HG03565 (cell line): ENCODE measurements around the gene CIAO3.
"Not testable (repeated sequence)": the region's sequence is repeated elsewhere in the genome, so short reads cannot be mapped to it uniquely, and the experiment has no call there.

Experiments used
- ATAC-seq: cut with Tn5 transposase; IDR thresholded peaks from one replicate; pipeline ENCODE4 v1.9.1; 2021; ENCODE audit warnings: mild to moderate bottlenecking, moderate library complexity; ENCODE audit not compliant: unreplicated experiment

CIAO3 gene

DNA sequence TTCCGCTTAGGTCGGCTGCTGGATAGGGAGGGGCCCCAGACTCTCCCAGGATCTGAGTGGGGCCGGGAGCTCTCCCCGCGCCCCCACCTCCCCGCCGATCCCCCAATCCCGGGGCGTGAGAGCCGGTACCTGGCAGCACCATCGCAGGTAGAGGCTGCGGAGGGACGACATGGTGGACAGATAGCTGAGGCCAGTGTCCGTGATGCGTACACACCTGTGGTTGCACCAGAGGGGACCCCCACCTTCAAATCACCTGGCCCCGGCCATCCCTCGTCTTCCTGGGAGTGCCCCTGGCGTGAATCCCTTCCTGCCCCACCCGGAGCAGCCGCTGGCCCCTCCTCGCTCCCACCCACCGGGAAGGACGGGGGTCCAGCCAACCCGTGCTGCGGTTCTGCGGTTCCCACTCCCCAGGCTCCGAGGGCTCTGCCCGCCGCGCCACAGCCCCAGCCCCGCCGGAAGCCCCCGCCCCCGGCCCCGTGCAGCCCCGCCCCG, 45.9 kb downstream of the CIAO3 start:
- no peak for ATAC-seq

DNA sequence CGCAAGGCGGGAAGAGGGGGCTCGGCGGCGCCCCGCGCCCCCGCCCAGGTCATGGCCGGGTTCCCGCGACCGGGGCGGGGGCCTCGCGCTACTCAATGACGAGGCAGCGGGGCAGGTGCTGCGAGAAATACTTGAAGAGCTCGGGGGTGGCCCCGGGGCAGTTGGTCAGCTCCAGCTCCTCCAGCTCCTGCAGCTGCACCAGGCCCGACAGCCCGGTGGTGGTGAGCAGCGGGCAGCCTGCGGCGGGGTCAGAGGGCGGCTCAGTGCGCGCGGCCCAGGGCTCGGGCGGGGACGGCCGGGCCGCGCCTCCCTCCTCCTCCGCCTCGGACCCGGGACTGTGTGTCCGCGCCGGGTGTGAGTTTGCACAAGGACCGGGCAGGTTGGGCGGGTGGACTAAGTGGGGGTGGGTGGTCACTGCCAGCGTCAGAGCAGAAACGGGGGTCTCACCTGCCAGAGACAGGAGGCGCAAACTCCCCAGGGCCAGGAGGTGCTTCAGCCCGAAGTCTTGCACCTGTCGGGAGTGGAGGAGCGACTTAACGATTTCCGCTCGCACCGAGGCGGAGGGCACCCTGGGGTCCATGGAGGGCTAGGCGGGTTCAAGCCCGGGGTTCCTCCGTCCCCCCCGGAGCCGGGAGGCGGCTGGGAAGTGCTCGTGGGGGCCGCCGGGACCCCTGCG, 46.5 kb downstream of the CIAO3 start:
- ATAC-seq: no peak

DNA sequence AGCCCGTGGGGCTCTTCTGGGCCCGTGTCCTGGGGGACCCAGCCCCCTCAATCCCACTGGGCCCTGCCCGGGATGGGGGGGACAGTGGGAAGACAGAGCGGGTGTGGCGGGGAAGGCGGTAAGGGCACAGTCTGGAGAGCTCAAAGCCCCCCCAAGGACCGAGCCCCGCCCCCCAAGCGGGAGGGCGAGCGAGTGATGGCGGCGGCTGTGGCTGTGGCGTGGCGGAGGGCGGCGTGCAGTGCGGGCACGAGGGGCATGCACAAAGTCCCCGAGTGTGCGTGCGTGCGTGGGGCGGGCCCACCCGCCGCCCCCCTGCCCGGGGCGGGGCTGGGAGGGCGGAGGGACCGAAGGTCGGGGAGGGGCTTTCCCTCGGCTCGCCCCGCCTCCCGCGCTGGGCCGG, 47.0 kb downstream of the CIAO3 start:
- no peak for ATAC-seq

DNA sequence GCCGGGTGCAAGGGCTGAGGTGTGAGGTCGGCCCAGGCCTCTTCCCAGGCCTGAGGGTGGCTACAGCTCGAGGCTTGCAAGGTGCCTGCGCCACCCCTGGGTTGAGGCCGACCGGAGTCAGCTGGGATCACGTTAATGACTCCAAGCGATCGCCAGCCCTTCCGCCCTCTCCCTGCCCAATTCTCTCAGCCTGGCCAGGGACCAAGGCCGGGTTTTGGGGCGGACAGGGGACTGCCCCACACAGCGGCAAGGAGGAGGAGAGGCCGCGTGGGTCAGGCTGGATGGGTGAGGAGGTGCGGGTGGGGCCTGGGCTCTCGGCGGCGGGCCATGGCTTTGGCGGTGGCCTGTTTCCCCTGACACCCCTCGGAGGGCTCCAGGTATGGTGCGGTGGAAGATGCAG, 47.4 kb downstream of the CIAO3 start:
- ATAC-seq: no peak

DNA sequence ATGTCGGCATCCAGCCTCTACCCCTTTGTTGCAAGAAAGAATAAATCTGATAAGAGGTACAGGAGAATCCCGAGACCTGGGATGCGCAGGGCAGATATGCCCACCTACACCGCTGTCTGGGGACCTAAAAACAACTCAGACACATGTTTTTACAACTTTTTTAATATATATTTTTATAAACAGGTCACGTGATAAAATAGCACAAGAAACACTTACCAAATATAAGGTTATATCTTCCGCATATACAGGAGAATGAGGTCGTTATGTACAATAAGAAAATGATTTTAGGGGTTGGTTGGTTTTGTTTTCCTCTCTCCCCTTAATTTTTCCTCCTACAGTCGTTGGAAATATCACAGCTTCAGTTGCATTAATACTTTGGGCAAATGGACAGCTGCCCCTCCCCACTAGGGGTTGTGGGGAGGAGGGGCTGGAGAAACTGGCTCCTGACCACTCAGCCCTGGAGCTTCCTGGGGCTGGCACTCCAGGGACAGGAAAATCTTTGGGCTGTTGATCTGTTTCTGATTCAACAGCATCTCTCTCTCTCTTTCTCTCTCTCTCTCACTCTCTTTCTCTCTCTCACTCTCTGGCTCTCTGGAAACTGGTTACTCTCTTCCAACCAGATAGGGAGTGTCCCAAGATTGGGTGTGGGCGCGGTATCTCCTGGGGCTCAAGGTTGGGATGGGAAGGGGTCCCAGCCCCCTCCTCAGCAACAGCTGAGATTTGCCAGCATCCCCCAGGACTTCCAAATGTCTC, 48.3 kb downstream of the CIAO3 start:
- no peak for ATAC-seq

DNA sequence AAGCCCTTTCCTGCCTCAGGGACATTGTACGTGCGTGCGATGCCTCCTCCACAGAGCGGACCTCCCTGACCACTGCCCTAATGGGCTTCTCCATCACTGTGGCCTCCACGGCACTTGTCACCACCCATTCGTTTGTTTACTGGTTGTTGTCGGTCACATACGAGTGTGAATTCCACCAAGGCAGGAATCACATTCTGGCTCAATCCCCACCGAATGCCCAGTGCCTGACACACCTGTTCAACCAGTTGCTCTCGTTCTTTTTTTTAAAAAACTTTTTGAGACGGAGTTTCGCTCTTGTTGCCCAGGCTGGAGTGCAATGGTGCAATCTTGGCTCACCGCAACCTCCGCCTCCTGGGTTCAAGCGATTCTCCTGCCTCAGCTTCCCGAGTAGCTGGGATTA, 49.6 kb downstream of the CIAO3 start:
- ATAC-seq: not testable (repeated sequence)

DNA sequence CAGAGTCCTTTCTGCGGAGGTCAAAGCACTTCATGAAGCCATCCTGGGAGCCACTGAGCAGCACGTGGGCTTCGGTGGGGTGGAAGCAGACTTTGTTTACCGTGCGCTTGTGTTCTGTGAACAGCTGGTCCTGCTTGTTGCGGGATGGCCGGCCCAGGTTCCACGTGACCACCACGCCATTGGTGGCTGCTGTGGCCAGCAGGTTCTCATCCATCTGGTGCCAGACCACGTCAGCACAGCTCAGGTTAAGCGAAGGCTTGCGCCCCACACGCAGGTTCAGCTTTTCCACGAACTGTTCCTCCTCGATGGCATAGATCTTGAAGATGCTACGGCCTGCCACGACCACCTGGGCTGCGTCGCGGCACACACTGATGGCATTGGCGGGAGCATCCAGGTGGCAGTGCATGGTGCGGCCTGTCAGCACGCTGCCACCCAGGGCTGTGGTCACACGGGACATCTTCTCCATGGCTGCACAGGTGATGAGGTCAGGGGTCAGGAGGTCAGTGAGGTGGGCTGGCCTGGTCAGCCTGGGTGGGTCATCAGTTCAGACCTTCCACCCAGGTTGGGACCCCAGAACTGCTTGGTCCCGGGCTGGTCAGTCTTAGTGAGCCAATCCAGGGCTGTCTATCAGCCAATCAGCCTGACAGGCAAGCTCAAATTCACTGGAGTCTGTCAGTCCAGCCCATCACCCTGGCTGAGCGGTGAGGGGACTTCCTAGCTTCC, 51.5 kb downstream of the CIAO3 start:
- no peak for ATAC-seq

DNA sequence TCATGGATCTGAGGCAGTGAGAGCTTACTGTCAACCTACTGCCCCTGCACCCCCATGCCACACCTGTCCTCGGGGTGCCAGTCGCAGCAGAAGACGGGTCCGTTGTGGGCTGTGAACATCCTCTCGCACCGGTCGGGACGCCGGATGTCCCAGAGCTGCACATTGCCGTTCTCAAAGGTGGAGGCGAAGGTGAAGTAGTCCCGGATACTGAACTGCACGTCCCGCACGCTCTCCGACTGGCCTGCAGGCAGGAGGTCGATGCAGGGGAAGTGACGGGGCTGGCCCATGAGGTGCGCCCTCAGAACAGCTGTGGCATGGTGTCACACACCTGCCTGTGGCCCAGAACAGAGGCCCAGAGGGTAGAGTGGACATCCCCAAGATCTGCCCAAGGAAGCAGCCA, 53.3 kb downstream of the CIAO3 start:
- ATAC-seq: no peak

DNA sequence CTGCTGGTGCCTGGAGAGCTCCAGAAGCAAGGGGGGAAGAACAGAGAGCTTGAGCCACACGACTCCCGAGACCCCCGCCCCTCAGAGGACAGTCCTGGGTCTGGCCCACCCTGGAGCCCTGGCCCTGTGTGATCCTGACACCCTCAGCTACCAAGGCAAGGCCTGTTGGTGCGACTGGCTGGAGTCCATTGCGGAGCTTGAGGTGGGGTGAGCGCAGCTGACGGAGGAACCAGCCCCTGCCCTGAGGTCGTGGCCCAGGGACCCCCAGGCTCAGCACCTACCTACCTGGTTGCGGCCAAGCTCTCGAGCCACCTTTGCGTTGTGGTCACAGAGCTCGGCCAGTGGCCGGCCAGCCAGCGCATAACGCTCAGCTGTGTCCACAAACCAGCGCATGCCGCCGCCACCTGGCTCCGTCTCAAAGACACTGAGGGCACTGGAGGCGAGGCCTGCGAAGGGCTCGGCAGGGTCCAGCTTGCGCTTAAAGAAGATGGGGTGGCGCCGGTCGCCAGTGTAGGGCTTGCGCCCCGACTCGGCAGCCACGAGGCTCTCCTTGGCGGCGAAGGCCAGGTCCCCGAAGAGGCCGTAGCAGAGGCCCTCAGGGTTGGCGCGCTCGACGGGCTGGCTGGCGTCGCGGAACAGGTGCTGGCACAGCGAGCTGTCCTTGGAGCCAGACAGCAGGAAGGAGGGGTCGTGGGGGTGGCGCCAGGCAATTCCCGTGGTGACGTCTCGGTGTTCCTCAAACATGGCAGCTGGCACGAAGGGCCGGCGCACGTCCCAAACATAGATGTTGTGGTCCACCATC, 54.1 kb downstream of the CIAO3 start:
- ATAC-seq: no peak

DNA sequence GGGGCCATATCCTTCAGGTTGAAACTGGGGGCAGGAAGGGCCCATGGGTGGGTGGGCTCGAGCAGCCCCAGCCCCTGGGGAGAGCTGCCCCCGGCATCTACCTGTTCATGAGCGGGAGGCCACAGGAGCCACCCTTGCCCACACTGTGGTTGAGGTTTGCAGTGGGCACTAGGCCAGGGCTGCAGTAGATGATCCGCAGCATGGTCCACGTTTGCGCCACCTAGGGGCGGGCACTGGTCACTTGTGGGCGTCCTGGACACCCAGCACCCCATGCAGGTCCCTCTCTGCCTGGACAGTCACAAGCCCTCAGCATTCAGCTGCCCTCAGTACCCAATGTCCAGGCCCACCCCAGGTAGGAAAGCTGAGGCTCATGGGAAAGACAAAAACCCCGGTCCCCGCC, 54.8 kb downstream of the CIAO3 start:
- no peak for ATAC-seq

DNA sequence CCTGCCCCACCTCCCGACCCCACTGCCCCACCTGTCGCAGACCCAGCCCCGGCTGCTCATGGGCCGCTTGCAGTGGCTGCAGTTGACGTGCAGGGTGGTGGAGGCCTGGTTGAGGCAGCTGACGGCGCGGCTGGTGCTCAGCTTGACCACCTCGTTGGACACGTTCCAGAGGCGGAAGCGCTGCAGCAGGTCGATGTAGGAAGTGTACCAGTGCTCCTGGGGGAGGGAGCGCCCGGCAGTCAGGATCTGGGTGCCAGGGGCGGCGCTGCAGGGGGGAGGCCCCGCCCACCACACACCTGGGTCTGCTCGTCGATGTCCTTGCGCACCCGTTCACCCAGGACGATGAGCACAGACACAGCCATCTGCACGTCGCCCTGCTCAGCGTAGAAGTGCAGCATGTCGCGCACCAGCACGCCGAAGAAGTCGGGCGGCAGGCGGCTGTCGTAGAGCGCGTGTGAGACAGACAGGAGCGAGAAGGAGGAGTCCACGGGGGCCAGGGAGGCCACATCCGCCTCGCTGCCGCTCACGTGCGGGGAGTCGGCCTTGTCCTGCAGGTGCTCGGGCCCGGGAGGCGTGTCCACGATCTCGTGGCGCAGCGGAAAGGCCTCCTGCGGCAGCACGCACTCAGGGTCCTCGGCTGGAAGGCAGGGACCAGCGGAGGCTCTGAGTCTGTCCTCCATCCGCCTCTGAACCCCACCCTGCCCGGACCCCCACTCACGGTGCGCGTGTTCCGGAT, 55.7 kb downstream of the CIAO3 start:
- ATAC-seq: no peak

DNA sequence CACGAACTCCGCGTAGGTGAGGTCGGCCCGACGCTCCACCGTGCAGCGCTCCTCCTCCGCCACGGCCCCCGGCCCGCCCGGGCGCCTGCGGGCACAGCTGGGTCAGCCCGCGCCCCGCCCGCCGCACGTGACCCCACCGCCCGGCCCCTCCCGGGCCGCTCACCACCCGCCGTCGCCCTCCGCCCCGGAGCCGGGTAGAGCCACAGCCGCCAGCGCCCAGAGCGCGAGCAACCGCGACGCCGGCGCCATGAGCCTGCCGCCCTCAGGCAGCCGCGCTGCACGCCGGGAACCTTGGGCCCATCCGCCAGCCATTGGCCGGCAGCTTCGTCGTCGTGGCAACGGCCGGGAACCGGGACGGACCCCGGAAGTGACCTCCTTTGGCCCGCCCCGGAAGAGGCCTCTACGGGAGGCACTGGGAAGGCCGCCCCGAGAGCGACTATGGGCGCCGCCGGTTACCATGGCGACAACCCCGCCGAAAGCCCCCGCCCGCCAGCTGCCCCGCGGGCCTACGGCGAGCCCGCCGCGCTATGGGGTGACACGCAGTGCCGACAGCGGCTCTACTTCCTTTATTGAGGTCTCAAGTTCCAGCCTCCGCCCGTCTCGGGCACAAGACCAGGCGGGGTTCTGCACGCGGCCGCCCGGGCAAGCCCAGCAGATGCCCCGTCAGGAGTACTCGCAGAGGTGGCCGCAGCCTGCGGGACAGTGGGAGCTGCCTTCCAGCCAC, 56.6 kb downstream of the CIAO3 start, which contains the start of gene JMJD8:
Gene JMJD8 (minus strand): TSS at position 264 of the 724 bp plus-strand sequence. CDS start 15 bp downstream, at position 249.
- peak; percentile 61 for ATAC-seq

DNA sequence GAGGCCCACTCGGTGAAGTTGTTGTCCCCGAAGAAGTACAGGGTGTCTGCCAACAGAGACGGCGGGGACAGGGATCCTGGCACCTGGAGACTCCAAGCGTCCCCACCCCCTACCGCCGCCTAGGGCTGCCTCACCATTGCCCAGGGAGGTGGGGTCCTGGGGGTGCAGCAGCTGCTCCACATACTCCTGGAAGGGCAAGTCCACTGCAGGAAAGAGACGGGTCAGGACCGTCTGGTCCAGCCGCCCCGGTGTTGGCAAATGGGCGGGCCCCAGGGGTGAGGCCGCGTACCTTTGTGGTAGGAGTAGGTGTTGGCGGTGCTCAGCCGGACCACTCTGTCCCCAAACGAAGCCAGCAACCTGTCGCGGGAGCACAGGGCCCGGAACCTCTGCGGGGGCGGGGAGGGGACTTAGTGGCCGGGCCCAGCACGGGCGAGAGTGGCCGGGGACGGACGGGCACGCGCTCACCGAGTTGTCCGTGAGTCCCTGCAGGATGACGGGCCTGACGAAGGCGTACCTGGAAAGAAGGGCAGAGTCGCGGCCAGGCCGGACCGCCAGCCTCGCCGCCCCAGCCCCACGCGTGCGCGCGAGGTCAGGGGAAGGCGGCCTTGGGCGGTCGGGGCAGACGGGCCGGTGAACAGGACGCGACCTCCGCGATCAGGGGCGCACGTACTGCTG, 57.3 kb downstream of the CIAO3 start:
- ATAC-seq: no peak

DNA sequence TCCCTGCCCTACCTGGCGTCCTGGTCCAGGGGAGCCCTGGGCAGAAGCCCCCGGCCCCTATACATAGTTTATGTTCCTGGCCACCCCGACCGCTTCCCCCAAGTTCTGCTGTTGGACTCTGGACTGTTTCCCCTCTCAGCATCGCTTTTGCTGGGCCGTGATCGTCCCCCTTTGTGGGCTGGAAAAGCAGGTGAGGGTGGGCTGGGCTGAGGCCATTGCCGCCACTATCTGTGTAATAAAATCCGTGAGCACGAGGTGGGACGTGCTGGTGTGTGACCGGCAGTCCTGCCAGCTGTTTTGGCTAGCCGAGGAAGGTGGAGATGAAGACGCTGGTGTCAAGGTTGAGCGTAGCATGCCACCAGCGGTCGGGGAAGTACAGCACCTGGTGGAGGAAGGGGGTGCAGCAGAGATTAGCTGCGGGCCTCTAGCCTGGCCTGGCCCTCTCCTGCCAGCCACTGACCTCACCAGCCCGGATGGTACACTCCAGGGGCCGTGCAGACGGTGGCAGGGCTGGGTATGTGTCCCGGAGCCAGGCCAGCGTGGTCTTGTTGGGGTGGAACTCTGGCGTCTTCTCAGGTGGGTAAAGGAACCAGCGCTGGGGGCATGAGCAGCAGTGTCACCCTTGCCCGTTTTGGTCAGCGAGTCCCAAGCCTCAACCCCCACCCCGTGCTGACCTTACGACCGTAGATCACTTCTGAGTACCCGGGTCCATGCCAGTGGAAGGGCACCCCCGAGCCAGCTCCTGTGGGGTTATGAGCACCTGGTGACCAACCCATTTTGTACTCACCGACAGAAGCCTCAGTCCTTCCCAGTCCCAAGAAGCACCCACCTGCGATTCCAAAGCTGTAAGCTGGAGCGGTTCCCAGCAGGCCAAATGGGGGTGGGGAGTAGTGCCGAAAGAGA, 58.1 kb downstream of the CIAO3 start:
- ATAC-seq: no peak

DNA sequence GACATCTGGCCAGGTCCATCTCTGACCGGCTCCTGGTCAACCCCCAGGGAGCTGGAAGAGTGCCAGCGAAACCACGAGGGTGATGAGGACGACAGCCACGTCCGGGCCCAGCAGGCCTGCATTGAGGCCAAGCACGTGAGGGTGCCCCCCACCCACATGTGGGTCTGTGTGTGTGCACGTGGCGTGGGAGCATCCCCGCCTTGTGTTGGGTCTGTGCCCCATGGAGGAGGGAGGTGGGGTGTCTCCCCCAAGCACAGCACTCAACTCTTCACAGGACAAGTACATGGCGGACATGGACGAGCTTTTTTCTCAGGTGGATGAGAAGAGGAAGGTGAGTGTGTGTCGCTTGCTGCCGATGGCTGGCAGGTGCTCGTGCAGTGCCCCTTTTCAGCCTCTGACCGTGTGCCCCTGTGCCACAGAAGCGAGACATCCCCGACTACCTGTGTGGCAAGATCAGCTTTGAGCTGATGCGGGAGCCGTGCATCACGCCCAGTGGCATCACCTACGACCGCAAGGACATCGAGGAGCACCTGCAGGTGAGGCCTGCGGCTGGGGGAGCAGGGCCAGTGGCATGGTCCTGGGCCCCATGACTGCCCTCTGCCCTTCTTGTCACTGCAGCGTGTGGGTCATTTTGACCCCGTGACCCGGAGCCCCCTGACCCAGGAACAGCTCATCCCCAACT, 58.9 kb downstream of the CIAO3 start:
- ATAC-seq: no peak

DNA sequence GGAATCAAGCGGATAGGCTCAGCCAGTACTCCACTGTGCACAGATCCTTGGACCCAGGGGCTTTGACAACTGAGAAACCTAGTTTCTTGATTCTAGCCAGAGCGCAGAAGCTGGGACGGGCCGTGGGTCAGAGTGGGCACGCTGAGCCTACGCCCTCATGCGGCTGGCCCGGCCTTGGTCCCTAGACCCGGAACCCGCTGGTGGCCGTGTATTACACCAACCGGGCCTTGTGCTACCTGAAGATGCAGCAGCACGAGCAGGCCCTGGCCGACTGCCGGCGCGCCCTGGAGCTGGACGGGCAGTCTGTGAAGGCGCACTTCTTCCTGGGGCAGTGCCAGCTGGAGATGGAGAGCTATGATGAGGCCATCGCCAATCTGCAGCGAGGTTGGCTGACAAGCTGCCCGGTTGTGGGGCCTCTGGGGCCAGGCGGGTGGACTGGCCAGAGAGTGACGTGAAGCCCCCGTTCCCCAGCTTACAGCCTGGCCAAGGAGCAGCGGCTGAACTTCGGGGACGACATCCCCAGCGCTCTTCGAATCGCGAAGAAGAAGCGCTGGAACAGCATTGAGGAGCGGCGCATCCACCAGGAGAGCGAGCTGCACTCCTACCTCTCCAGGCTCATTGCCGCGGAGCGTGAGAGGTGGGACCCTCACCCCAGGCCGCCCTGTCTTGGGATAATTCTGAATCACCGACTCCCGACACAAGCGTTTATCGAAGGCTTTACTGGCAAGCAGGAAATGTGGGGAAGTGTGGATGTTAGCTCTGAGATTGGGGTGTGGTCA, 59.6 kb downstream of the CIAO3 start:
- ATAC-seq: no peak

DNA sequence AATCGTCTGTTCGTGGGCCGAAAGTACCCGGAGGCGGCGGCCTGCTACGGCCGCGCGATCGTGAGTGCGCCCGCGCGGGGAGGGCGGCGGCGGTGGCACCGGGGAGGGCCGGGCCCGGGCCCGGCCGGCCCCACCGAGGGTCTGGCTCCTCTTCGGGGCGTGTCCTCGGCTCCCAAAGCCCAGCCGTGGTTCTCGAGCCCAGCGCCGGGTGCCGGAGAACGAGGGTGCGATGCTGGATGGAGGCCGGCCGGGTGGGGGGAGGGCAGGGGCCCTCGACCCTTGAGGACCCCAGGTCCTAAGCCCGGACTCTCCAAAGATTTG, 60.2 kb downstream of the CIAO3 start:
- ATAC-seq: no peak
